Right lobe of liver (tissue), 6 donors: ENCODE results near the gene ARNT2. TPM values are rescaled to one million over a fixed set of nuclear protein-coding genes. Genes with fewer than 3 reads are reported as not detected.

Experiments used
- ATAC-seq, 4 donors: fragments of 200-7000 bp; cut with Tn5 transposase; one replicate each; pipeline ENCODE4 v1.9.1; 2020; ENCODE audit warnings: mild to moderate bottlenecking in 4 of 4, moderate library complexity in 4 of 4
- DNase-seq, 3 donors: peaks; one replicate each; pipeline ENCODE4 v3.0.0-alpha.2; 2020
- H3K27ac ChIP-seq, 3 donors: fragments of 200-600 bp; one replicate each; pipeline ENCODE4 v1.8.0; 2022
- H3K27me3 ChIP-seq, 2 donors: fragments of 200-600 bp; one replicate each; pipeline ENCODE4 v1.8.0; 2022
- H3K36me3 ChIP-seq, 4 donors: fragments of 200-600 bp; sonication (generic) in 1 of 4; one replicate each; pipeline versions ENCODE4 v1.5.1 to v1.8.0; 2017 to 2022; ENCODE audit warnings: control low read depth in 1 of 4
- H3K4me1 ChIP-seq, 4 donors: fragments of 200-600 bp; sonication (generic) in 1 of 4; one replicate each; pipeline versions ENCODE4 v1.5.1 to v1.8.0; 2017 to 2022; ENCODE audit warnings: control low read depth in 1 of 4
- H3K4me3 ChIP-seq, 3 donors: fragments of 200-600 bp; one replicate each; pipeline ENCODE4 v1.8.0; 2022
- H3K9me3 ChIP-seq, 4 donors: fragments of 200-600 bp; sonication (generic) in 1 of 4; one replicate each; pipeline versions ENCODE4 v1.5.1 to v1.8.0; 2017 to 2022; ENCODE audit warnings: control low read depth in 1 of 4
- POLR2A ChIP-seq: fragments of 450-650 bp; IDR thresholded peaks from one replicate; pipeline ENCODE4 v1.6.1; 2017; ENCODE audit warnings: antibody characterized with exemption, mild to moderate bottlenecking
- whole genome bisulfite sequencing: methylation state at CpG from one replicate; pipeline ENCODE4 v1.1.6; 2018; ENCODE audit warnings: low coverage, low lambda C conversion rate; ENCODE audit not compliant: insufficient coverage; ENCODE audit errors: missing lambda C conversion rate; 5-methylcytosine and 5-hydroxymethylcytosine counted together
- intact Hi-C, 2 donors: fragments of 100-400 bp; cut with DNase I; formaldehyde crosslinking; loops; one replicate each; pipeline versions ENCODE4 v1.11.2 to v1.14.1; 2022
- total RNA-seq, 6 experiments: library from RNA; depleted of rRNA in 2 of 6; stranded (reverse); fragments of >200 nt in 2 of 6; fragmentation: NEBNext Ultra II Directional in 3 of 6; extraction: Animal tissue kit (Norgen Biotek cat#: 25700) in 3 of 6; gene quantifications; one replicate each; pipeline versions ENCODE4 v1.1.0 to v1.2.4, GENCODE V29; 2016 to 2023
- TF ChIP-seq, protein P1 (sequence below), 4 donors: fragments of 200-600 bp in 3 of 4; fragments of 450-650 bp in 1 of 4; IDR thresholded peaks; one replicate each; pipeline versions ENCODE4 v1.5.1 to v1.8.0; 2016 to 2022; ENCODE audit warnings: antibody characterized with exemption in 4 of 4, mild to moderate bottlenecking in 2 of 4
- donor health status: DM: no; HTN: yes; CAD: no.
- donor health status: DM: no; HTN: no; CAD: no.
- donor health status: DM: no; HTN: no; CAD: no.
- donor health status: DM: no; HTN: yes; CAD: no.
- donor health status: DM: no; HTN: yes; CAD: no.

Gene ARNT2
- total RNA-seq, 6 experiments from 2014 or later: 0.12 to 1.3 (median 0.46) TPM

- Histone ChIP-seq H3K27ac (no peak overlapping the region), H3K27me3 (no peaks in the 10 kb centered on the region), H3K4me1 (no peaks in the 10 kb centered on the region), H3K9me3 (no peaks in the 10 kb centered on the region), H3K36me3 (no peaks in the 10 kb centered on the region), H3K4me3 (no peak overlapping the region)
- DNase-seq (no peak), ATAC-seq (no peak)
- intact Hi-C loops: no loop called here
- WGBS: 97% methylated on average over 4 of the region's 4 CpGs
- TF ChIP-seq, protein P1, sequence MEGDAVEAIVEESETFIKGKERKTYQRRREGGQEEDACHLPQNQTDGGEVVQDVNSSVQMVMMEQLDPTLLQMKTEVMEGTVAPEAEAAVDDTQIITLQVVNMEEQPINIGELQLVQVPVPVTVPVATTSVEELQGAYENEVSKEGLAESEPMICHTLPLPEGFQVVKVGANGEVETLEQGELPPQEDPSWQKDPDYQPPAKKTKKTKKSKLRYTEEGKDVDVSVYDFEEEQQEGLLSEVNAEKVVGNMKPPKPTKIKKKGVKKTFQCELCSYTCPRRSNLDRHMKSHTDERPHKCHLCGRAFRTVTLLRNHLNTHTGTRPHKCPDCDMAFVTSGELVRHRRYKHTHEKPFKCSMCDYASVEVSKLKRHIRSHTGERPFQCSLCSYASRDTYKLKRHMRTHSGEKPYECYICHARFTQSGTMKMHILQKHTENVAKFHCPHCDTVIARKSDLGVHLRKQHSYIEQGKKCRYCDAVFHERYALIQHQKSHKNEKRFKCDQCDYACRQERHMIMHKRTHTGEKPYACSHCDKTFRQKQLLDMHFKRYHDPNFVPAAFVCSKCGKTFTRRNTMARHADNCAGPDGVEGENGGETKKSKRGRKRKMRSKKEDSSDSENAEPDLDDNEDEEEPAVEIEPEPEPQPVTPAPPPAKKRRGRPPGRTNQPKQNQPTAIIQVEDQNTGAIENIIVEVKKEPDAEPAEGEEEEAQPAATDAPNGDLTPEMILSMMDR (IDR thresholded peaks at IDR 0.05): no peak
Measured at GRCh38 chr15:80444680-80445251, 40.6 kb downstream of the ARNT2 start.

GRCh38 chr15:80445300-80446041 lies 41.3 kb downstream of the ARNT2 start:
- H3K27me3 ChIP-seq: no peaks in the 10 kb centered on the region
- no peaks in the 10 kb centered on the region for H3K9me3 ChIP-seq
- WGBS: 73% methylated on average over 6 of the region's 13 CpGs
- no peaks in the 10 kb centered on the region for H3K36me3 ChIP-seq
- ATAC-seq (no peak), DNase-seq (no peak)
- H3K4me1 ChIP-seq: no peaks in the 10 kb centered on the region
- H3K27ac ChIP-seq: no peak overlapping the region
- intact Hi-C loops: no loop called here
- TF ChIP-seq POLR2A: no peak
- TF ChIP-seq, protein P1 (IDR thresholded peaks at IDR 0.05): no peak
- H3K4me3 ChIP-seq: no peak overlapping the region

- Histone ChIP-seq H3K4me3 (no peak overlapping the region), H3K27me3 (no peaks in the 10 kb centered on the region), H3K36me3 (no peaks in the 10 kb centered on the region), H3K9me3 (no peaks in the 10 kb centered on the region), H3K27ac (no peak overlapping the region), H3K4me1 (peaks cover 0 to 4% (median 0%) of the 10 kb centered on the region in 4 donors)
- TF ChIP-seq, protein P1 (IDR thresholded peaks at IDR 0.05): no peak
- no peak for TF ChIP-seq POLR2A
- no peak for DNase-seq
- intact Hi-C loops: no loop called here
- ATAC-seq: no peak
Measured at GRCh38 chr15:80447077-80447476, 42.9 kb downstream of the ARNT2 start.

DNA sequence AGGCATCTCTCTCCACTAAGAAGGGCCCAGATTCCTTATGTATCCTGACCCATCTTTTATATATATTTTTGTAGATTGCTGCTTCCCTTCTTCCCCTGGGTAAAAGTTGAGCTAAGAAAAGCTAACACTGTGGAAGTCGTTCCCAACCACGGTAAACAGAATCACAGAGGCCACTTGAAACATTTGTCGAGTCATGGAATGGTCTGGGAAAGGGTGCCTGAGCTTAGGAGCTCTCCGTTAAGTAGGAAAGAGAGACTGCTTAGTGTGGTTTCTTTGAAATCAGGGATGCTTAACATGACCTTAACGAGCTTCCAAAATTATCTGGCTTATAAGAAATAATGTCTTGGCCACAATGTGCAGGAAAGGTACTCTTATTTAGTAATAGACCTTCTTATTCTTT lies 45.6 kb downstream of the ARNT2 start:
- ATAC-seq: no peak
- intact Hi-C loops: loop anchor here (10.0 kb wide), 3 partner anchors 325 to 525 kb away; partner anchors contain the start of gene CEMIP (in 1 of the 2)
- H3K4me1 ChIP-seq: peaks cover 0 to 4% (median 0%) of the 10 kb centered on the region in 4 donors
- H3K36me3 ChIP-seq: no peaks in the 10 kb centered on the region
- DNase-seq: no peak
- no peak overlapping the region for H3K27ac ChIP-seq
- no peaks in the 10 kb centered on the region for H3K9me3 ChIP-seq
- WGBS: 54% methylated on average over 5 of the region's 5 CpGs
- no peak overlapping the region for H3K4me3 ChIP-seq
- H3K27me3 ChIP-seq: no peaks in the 10 kb centered on the region
- TF ChIP-seq, protein P1 (IDR thresholded peaks at IDR 0.05): no peak
- no peak for TF ChIP-seq POLR2A
